Prostate gland (tissue), 2 donors: ENCODE data around the gene JAM2.

Experiments used
- CTCF ChIP-seq, 4 experiments: fragments of 200-600 bp in 2 of 4; fragments of 450-650 bp in 2 of 4; sonication (generic) in 2 of 4; IDR thresholded peaks; 1 replicate in 3 of 4; 2 replicates in 1 of 4; pipeline ENCODE4 v1.5.1; 2016 to 2019; ENCODE audit warnings: antibody characterized with exemption in 4 of 4, mild to moderate bottlenecking in 2 of 4, moderate library complexity in 2 of 4
- POLR2A ChIP-seq: fragments of 450-650 bp; IDR thresholded peaks from one replicate; pipeline ENCODE4 v1.6.1; 2016; ENCODE audit warnings: antibody characterized with exemption, mild to moderate bottlenecking

- no peak for TF ChIP-seq POLR2A
- TF ChIP-seq CTCF (IDR thresholded peaks at IDR 0.05): no peak
Observed at GRCh38 chr21:25701529-25701928, 62.5 kb downstream of the JAM2 start.
